Measurements from ENCODE around the gene HOXC11. TPM values are rescaled to one million over a fixed set of nuclear protein-coding genes. Genes with fewer than 3 reads are reported as not detected.

HOXC11 gene
- total and polyA plus RNA-seq, 10 of the 15 experiments (the other 5 are each of a cell fraction or from before 2014, with no cell fraction given): not detected

GRCh38 chr12:54002915-54003389 lies 30.0 kb downstream of the HOXC11 start (continued):
- TF ChIP-seq NFYA (IDR thresholded peaks at IDR 0.05; ENCODE audit: borderline replicate concordance, low read depth, low read length): no peak
- TF ChIP-seq CREB1 (IDR thresholded peaks at IDR 0.05; ENCODE audit: low read depth): no peak
- no peak for TF ChIP-seq ZNF622 (IDR thresholded peaks at IDR 0.05)
- TF ChIP-seq ATF3 (IDR thresholded peaks at IDR 0.05; ENCODE audit: borderline replicate concordance, extremely low read depth, low read depth, low read length): no peak

GRCh38 chr12:54003625-54004024 lies 30.7 kb downstream of the HOXC11 start:
- no peak for FAIRE-seq
- Histone ChIP-seq H3K36me3 (ENCODE audit: control insufficient read depth in 2 of 2, insufficient read depth in 2 of 2, low read length in 1 of 2) (no peaks in the 10 kb centered on the region), H2AFZ (ENCODE audit: control insufficient read depth, low read depth, low read length) (no peak overlapping the region), H3K4me3 (no peak overlapping the region), H3K79me2 (ENCODE audit: control insufficient read depth, insufficient read depth, low read length) (no peaks in the 10 kb centered on the region), H3K4me2 (ENCODE audit: control insufficient read depth, insufficient read depth) (no peak overlapping the region), H4K20me1 (ENCODE audit: control insufficient read depth, insufficient read depth) (no peaks in the 10 kb centered on the region), H3K9me3 (replicated peaks; ENCODE audit: control insufficient read depth, insufficient read depth, low read length) (no peaks in the 10 kb centered on the region), H3K27me3 (replicated peaks in 1 of 2; ENCODE audit: control insufficient read depth in 2 of 2, insufficient read depth in 2 of 2, low read length in 1 of 2) (peaks cover 29 to 36% of the 10 kb centered on the region in 2 experiments), H3K9ac (ENCODE audit: control insufficient read depth, insufficient read depth, low read length) (no peak overlapping the region), H3K4me1 (ENCODE audit: control insufficient read depth, insufficient read depth, low read length) (peaks cover 6% of the 10 kb centered on the region), H3K27ac (ENCODE audit: control insufficient read depth, insufficient read depth) (no peak overlapping the region)
- ChIA-PET CTCF (interaction anchor here (1.1 to 6.1 kb wide), 9 partner anchors 13 to 491 kb away, joined by 3 to 105 read pairs (median 5); partner anchors contain the start of genes HOXC10, HOXC5 and SMUG1), RAD21 (ENCODE audit: unreplicated experiment) (interaction anchor here (0.9 to 1.1 kb wide), 3 partner anchors 135 to 204 kb away, joined by 3 read pairs; no protein-coding TSS in a partner anchor), POLR2A (no interaction called here), SMC1A (ENCODE audit: uncharacterized antibody, unreplicated experiment) (interaction anchor here (0.9 to 1.9 kb wide), 6 partner anchors 11 to 224 kb away, joined by 3 to 8 read pairs (median 4); no protein-coding TSS in a partner anchor)
- ATAC-seq: no peak
- TF ChIP-seq PBX3 (IDR thresholded peaks at IDR 0.05; ENCODE audit: insufficient replicate concordance, low read depth, low read length): no peak
- TF ChIP-seq GATAD2B (conservative IDR thresholded peaks at IDR 0.05; ENCODE audit: low read depth): no peak
- TF ChIP-seq POLR2AphosphoS5 (IDR thresholded peaks at IDR 0.05; ENCODE audit: low read length): no peak
- no peak for TF ChIP-seq YBX1 (IDR thresholded peaks at IDR 0.05)
- TF ChIP-seq CREB1 (IDR thresholded peaks at IDR 0.05; ENCODE audit: low read depth): no peak
- WGBS (ENCODE audit: insufficient coverage, insufficient replicate concordance, low lambda C conversion rate, missing lambda C conversion rate): 19% methylated on average over 3 of the region's 3 CpGs
- intact Hi-C loops (cut with micrococcal nuclease; ENCODE audit: unreplicated experiment) (loop anchor here (10.0 kb wide), 1 partner anchor 371 kb away; no protein-coding TSS in a partner anchor), in situ Hi-C loops (cut with MboI) (no loop called here)
- no TSS peak for BruUV-seq (replicated peaks)
- no peak for DNase-seq (ENCODE audit: low read depth, low spot score)

Measured in GM12878 (cell line).